Cerebellar nuclear complex (tissue), 1 donor: ENCODE results near the gene AMIGO1.

Source experiments
- DNase-seq, 2 experiments: peaks; one replicate each; lab custom pipeline; 2025; lab: John Stamatoyannopoulos, UW

AMIGO1 gene

GRCh38 chr1:109502364-109502851, 7.1 kb downstream of the AMIGO1 start:
- DNase-seq = no peak

- no peak for DNase-seq
These were observed 7.7 kb downstream of the AMIGO1 start for GRCh38 chr1:109501644-109502363.

- no peak for DNase-seq
These were observed 8.6 kb downstream of the AMIGO1 start for GRCh38 chr1:109500941-109501381.

GRCh38 chr1:109499661-109500536, 9.6 kb downstream of the AMIGO1 start:
- no peak for DNase-seq

- DNase-seq = no peak
These were observed 10.4 kb downstream of the AMIGO1 start for GRCh38 chr1:109499081-109499480.

- DNase-seq = peak in 1 of 2 experiments; percentile 42
These were observed 11.2 kb downstream of the AMIGO1 start for GRCh38 chr1:109498161-109498801.

GRCh38 chr1:109497449-109498160, 11.9 kb downstream of the AMIGO1 start:
- DNase-seq = no peak

- no peak for DNase-seq
These were observed 13.8 kb downstream of the AMIGO1 start for GRCh38 chr1:109495738-109496137.

GRCh38 chr1:109493805-109494539, 15.6 kb downstream of the AMIGO1 start, which contains the start of gene CYB561D1:
Gene CYB561D1, plus strand, starts transcription at chr1:109494094. Its CDS starts 46 bp downstream, at chr1:109494140.
- peak in 1 of 2 experiments; percentile 44 for DNase-seq

- DNase-seq = no peak
These were observed 16.3 kb downstream of the AMIGO1 start for GRCh38 chr1:109493227-109493626.

- no peak for DNase-seq
These were observed 16.7 kb downstream of the AMIGO1 start for GRCh38 chr1:109492779-109493178.

GRCh38 chr1:109491372-109491771, 18.2 kb downstream of the AMIGO1 start:
- no peak for DNase-seq

GRCh38 chr1:109490934-109491302, 18.6 kb downstream of the AMIGO1 start:
- DNase-seq = no peak

GRCh38 chr1:109490029-109490933, 19.2 kb downstream of the AMIGO1 start:
- peak in 1 of 2 experiments; percentile 36 for DNase-seq

GRCh38 chr1:109488696-109489095, 20.8 kb downstream of the AMIGO1 start:
- DNase-seq = no peak

GRCh38 chr1:109488201-109488600, 21.3 kb downstream of the AMIGO1 start:
- no peak for DNase-seq

GRCh38 chr1:109487261-109487660, 22.3 kb downstream of the AMIGO1 start:
- DNase-seq = no peak

GRCh38 chr1:109485001-109485400, 24.5 kb downstream of the AMIGO1 start:
- no peak for DNase-seq

- no peak for DNase-seq
These were observed 25.0 kb downstream of the AMIGO1 start for GRCh38 chr1:109484519-109484975.
